Keratinocyte (primary cell): Measurements from ENCODE around the gene MGRN1. TPM values are rescaled to one million over a fixed set of nuclear protein-coding genes. Genes with fewer than 3 reads are reported as not detected.

ENCODE experiments used
- DNase-seq: peaks from one replicate; pipeline ENCODE4 v3.0.0-alpha.2; 2011; ENCODE audit warnings: low read depth, missing footprints, low spot score
- FAIRE-seq: peaks from 2 replicates; lab custom pipeline; 2011; peaks lifted over from hg19 to GRCh38; lab: Jason Lieb, UNC
- H2AFZ ChIP-seq: 2 replicates; pipeline ENCODE4 v1.6.0; 2012; ENCODE audit warnings: low read length, control low read depth, inconsistent platforms; ENCODE audit not compliant: control insufficient read depth
- H3K27ac ChIP-seq: 2 replicates; pipeline ENCODE4 v1.5.1; 2011; ENCODE audit warnings: low read length; ENCODE audit not compliant: control insufficient read depth, insufficient read depth
- H3K27me3 ChIP-seq: 3 replicates; pipeline ENCODE4 v1.6.0; 2011; ENCODE audit warnings: low read length; ENCODE audit not compliant: control insufficient read depth, insufficient read depth; ENCODE audit errors: extremely low read depth
- H3K36me3 ChIP-seq, 2 experiments: 2 replicates in 1 of 2; 3 replicates in 1 of 2; pipeline ENCODE4 v1.5.1; 2011; ENCODE audit warnings: low read length in 2 of 2, mild to moderate bottlenecking in 1 of 2; ENCODE audit not compliant: control insufficient read depth in 2 of 2, insufficient read depth in 2 of 2; ENCODE audit errors: extremely low read depth in 1 of 2
- H3K4me1 ChIP-seq: 3 replicates; pipeline ENCODE4 v1.5.1; 2011; ENCODE audit warnings: low read length; ENCODE audit not compliant: control insufficient read depth, insufficient read depth; ENCODE audit errors: extremely low read depth
- H3K4me2 ChIP-seq: 3 replicates; pipeline ENCODE4 v1.6.0; 2011; ENCODE audit warnings: low read depth, low read length; ENCODE audit not compliant: control insufficient read depth, insufficient read depth; ENCODE audit errors: extremely low read depth
- H3K4me3 ChIP-seq, 3 experiments: fragments of 200-600 bp in 1 of 3; sonication (generic) in 1 of 3; 2 replicates in 2 of 3; 3 replicates in 1 of 3; pipeline ENCODE4 v1.5.1; 2011 to 2016; ENCODE audit warnings: low read length in 3 of 3, mild to moderate bottlenecking in 3 of 3, control low read depth in 2 of 3, inconsistent platforms in 1 of 3, low read depth in 1 of 3, mixed read lengths in 1 of 3, mixed run types in 1 of 3, moderate library complexity in 1 of 3; ENCODE audit not compliant: control insufficient read depth in 2 of 3, insufficient read depth in 2 of 3; ENCODE audit errors: extremely low read depth in 1 of 3
- H3K79me2 ChIP-seq: 2 replicates; pipeline ENCODE4 v1.6.0; 2012; ENCODE audit warnings: low read length; ENCODE audit not compliant: control insufficient read depth, insufficient read depth
- H3K9ac ChIP-seq: 3 replicates; pipeline ENCODE4 v1.6.0; 2011; ENCODE audit warnings: low read length; ENCODE audit not compliant: control insufficient read depth, insufficient read depth; ENCODE audit errors: extremely low read depth
- H3K9me1 ChIP-seq: 3 replicates; pipeline ENCODE4 v1.6.0; 2011; ENCODE audit warnings: low read length; ENCODE audit not compliant: control insufficient read depth, insufficient read depth; ENCODE audit errors: extremely low read depth
- H3K9me3 ChIP-seq: 2 replicates; pipeline ENCODE4 v1.5.1; 2012; ENCODE audit warnings: low read depth, low read length; ENCODE audit not compliant: control insufficient read depth
- H4K20me1 ChIP-seq: 3 replicates; pipeline ENCODE4 v1.6.0; 2011; ENCODE audit warnings: low read length; ENCODE audit not compliant: control insufficient read depth, insufficient read depth; ENCODE audit errors: extremely low read depth
- CTCF ChIP-seq, 3 experiments: IDR thresholded peaks in 1 of 3; conservative IDR thresholded peaks in 1 of 3; optimal IDR thresholded peaks in 1 of 3; 2 replicates in 2 of 3; 3 replicates in 1 of 3; pipeline versions ENCODE3 to v1.5.1; 2011; ENCODE audit warnings: low read length in 3 of 3, mild to moderate bottlenecking in 3 of 3, moderate library complexity in 2 of 3, control low read depth in 1 of 3, inconsistent platforms in 1 of 3; ENCODE audit not compliant: insufficient read depth in 2 of 3; ENCODE audit errors: extremely low read depth in 1 of 3
- EZH2 ChIP-seq: IDR thresholded peaks from one replicate; pipeline ENCODE4 v1.6.1; 2012; ENCODE audit warnings: inconsistent platforms, mild to moderate bottlenecking, low read length, moderate library complexity
- dilution Hi-C: fragments of 300-500 bp; cut with MboI; formaldehyde crosslinking; loops from one replicate; pipeline ENCODE4 v1.7.0; 2020; ENCODE audit warnings: low sequenced_read_pairs; ENCODE audit not compliant: extremely low pct_ligation_motif_present
- polyA plus RNA-seq, 5 experiments: library from polyadenylated mRNA; depleted of rRNA in 3 of 5; stranded (reverse) in 3 of 5; stranded (forward) in 1 of 5; unstranded in 1 of 5; fragments of >200 nt; gene quantifications; 1 replicate in 1 of 5; 2 replicates in 3 of 5; 3 replicates in 1 of 5; pipeline versions ENCODE4 v1.2.1 to v1.2.3, GENCODE V29; 2011 to 2012; ENCODE audit warnings: missing spikeins in 2 of 5, low read depth in 1 of 5, low replicate concordance in 1 of 5

Gene MGRN1
- polyA plus RNA-seq, 1 donor (not counting 4 experiments of a cell fraction or from before 2014, with no cell fraction given): 1.9 TPM

GRCh38 chr16:4668313-4668960 is 43.8 kb downstream of the MGRN1 start:
- Histone ChIP-seq H3K4me3 (no peak overlapping the region), H3K36me3 (peaks cover 9 to 37% of the 10 kb centered on the region in 2 experiments), H3K79me2 (no peaks in the 10 kb centered on the region), H3K9ac (no peak overlapping the region), H3K27ac (no peak overlapping the region), H2AFZ (no peak overlapping the region), H3K9me1 (no peaks in the 10 kb centered on the region), H3K27me3 (no peaks in the 10 kb centered on the region), H4K20me1 (no peaks in the 10 kb centered on the region), H3K4me1 (peaks cover 14% of the 10 kb centered on the region), H3K4me2 (no peak overlapping the region), H3K9me3 (no peaks in the 10 kb centered on the region)
- dilution Hi-C loops: no loop called here
- TF ChIP-seq EZH2: no peak
- TF ChIP-seq CTCF (optimal IDR thresholded peaks at IDR 0.05 in 1 of 3, IDR thresholded peaks at IDR 0.05 in 1 of 3, conservative IDR thresholded peaks at IDR 0.05 in 1 of 3; ENCODE audit: extremely low read depth in 1 of 3, insufficient read depth in 2 of 3, low read length in 3 of 3): no peak
- FAIRE-seq (no peak), DNase-seq (no peak)

- Histone ChIP-seq H3K4me1 (peaks cover 3% of the 10 kb centered on the region), H3K9ac (no peak overlapping the region), H4K20me1 (no peaks in the 10 kb centered on the region), H3K9me1 (no peaks in the 10 kb centered on the region), H3K9me3 (no peaks in the 10 kb centered on the region), H3K27me3 (no peaks in the 10 kb centered on the region), H3K4me3 (no peak overlapping the region), H3K79me2 (no peaks in the 10 kb centered on the region), H3K4me2 (no peak overlapping the region), H3K36me3 (peaks cover 5 to 20% of the 10 kb centered on the region in 2 experiments), H2AFZ (no peak overlapping the region), H3K27ac (no peak overlapping the region)
- TF ChIP-seq CTCF (optimal IDR thresholded peaks at IDR 0.05 in 1 of 3, IDR thresholded peaks at IDR 0.05 in 1 of 3, conservative IDR thresholded peaks at IDR 0.05 in 1 of 3; ENCODE audit: extremely low read depth in 1 of 3, insufficient read depth in 2 of 3, low read length in 3 of 3) (no peak), EZH2 (no peak)
- FAIRE-seq (no peak), DNase-seq (no peak)
- dilution Hi-C loops: no loop called here
Observed at GRCh38 chr16:4673387-4674046, 48.9 kb downstream of the MGRN1 start.
